ENCODE measurements around the gene PI16.

Gene PI16

DNA sequence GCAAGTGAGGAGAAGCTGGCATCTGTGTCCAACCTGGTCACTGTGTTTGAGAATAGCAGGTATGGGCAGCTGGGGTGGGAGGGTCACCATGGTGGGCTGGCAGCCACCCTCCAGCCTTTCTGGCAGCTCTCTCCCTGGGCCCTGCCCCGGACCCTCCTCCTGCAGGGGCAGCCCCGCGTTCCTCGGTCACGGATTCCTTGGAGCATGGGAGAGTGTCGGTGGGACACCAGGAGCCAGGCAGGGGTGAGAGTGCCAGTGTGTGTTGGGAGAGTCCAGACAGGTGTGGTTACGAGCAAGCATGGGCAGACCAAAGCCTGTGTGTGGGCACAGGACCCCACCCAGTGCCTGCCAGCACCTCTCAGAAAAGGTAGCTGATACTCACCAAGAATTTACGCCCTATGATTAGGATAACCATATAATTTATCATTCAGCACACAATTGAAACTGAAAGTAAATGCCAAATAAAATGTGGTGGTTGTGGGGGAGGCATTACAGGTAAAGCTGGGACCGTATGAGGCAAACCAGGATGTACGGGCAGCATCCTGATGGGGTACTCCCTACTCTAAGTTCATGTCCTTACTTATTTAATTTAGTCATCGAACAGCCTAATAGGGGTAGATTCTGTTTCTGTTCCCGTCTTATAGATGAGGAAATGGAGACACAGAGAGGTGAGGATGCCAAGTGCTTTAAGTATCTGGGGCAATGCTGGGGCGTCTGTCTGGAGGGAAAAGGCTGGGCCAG lies 51.5 kb downstream of the PI16 start:
- FAIRE-seq, result no peak

GRCh38 chr6:37006793-37007339 lies 52.3 kb downstream of the PI16 start:
- FAIRE-seq, result no peak

- no peak for FAIRE-seq
These were observed 53.0 kb downstream of the PI16 start for GRCh38 chr6:37007340-37008043.

DNA sequence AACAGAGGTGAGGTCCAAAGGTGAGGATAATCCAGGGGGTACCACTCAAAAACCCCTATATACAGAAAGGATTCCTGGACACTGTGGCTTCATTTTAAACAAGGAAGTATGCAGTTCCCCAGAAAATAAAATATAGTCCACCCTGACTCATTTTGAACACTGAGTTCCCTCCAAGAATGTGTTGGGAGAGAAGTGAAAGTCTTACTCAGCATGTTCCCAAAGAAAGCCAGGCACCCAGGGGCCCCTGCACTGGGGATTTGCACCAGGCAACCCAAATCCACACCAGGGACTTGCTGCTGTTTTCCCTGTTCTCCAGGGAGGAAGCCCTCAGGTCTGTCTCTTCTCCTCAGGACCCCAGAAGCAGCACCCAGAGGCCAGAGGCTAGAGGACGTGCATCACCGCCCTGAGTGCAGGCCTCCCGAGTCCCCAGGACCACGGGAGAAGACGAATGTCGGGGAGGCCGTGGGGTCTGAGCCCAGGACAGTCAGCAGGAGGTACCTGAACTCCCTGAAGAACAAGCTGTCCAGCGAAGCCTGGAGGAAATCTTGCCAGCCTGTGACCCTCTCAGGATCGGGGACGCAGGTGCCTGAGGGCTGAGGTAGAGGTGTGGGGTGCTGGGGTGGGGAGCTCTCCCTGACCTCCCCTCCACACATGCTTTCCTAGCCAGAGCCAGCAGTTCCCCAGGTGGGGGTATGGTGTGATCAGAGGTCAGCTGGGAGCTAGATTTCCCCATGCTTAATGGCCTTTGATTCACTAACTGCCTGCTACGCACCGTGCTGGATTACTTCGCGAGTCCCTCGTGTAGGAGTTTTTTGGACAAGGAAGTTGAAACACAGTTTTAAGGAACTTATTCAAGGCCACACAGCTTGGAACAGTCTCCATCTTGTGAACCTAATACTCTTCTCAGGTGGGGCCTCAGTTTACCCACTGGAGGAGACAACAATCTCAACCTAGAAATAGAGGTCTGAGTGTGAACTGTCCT lies 54.2 kb downstream of the PI16 start:
- no peak for FAIRE-seq

DNA sequence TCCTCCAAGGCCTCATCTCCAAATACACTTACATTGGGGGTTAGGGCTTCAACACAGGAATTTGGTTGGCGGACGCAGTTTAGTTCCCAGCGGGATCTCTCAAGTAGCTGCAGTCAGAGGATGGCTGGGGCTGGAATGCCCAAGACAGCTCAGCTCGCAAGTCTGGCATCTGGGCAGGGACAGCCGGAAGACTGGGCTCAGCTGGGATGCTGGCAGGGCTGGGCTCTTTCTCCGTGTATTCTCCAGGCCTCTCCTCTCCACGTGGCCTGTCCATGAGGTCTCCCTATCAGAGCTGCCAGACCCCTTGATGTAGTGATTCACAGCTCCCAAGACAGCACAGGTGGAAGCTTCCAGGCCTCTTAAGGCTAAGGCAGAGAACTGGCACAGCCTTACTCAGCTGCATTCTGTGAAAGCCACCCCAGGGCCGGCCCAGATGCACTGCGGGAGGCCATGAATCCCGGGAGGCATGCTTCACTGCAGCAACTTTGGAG lies 55.9 kb downstream of the PI16 start:
- no peak for FAIRE-seq

DNA sequence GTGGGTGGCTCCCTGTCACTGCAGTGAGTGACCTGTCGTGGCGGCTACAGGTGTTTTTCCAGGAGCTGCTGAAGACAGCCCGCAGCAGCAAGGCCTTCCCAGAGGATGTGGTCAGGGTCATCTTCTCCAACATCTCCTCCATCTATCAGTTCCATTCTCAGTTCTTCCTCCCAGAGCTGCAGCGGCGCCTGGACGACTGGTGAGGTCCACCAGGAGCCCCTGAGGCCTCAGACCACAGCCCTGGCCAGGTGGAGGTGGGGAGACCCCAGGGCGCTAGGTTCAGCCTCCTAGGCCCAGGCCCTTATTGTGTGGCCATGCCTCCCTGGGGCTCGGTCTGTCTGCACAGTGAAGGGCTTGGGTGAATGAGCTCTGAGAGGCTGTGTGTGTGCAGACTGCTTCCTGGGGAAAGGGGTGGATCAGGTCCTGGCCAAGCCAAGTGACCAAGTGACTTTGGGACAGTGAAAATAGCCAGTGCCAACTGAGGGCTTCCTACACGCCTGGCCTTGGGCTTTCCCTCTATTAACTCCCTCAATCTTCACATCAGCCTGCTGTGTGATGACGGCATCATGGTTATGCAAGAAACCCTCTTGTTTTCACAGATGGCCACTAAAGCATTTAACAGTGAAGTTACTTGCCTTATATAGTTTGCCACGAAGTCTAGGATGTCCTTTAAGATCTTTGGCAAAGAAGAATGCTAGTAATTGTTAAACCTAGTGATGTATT lies 57.3 kb downstream of the PI16 start:
- FAIRE-seq, result no peak

DNA sequence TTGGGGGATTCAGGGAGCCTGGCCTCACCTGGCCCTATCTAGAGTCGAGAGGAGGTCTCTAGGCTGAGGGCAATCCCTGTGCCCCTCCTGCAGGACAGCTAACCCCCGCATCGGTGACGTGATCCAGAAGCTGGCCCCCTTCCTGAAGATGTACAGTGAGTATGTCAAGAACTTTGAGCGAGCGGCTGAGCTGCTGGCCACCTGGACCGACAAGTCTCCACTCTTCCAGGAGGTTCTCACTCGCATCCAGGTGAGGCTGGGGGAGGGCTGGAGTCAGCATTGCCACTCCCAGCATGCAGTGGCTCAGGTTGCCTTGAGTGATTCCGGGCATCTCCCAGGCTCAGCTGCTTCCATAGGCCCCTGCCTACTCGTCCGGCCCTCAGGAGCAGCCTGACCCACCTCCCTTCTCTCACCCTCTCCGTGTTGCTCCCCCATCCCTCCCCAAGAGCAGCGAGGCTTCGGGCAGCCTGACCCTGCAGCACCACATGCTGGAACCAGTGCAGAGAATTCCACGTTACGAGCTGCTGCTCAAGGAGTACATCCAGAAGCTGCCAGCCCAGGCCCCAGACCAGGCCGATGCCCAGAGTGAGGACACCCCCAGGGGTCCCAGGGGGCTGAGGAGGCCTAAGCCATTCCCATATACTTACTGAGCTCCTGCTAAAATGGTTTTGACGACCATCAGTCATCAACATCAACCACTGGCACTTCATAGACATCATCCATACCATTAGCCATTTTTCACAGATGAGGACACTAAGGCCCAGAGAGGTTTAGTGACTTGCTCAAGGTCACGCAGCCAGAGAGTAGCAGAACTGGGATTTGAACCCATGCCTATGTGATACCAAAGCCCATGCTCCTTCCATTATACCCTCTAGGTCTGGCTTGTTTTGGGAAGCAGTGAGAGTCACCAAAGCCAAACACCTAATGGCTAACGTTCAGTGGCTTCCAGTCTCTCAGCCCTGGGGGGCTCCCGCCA lies 59.3 kb downstream of the PI16 start:
- FAIRE-seq, result no peak

Data from TTC549 (cell line).